Amygdala (tissue), 56 donors: ENCODE data around the gene EPS8.

ENCODE experiments used
- DNase-seq, 56 donors: peaks; one replicate each; lab custom pipeline; 2025; lab: John Stamatoyannopoulos, UW

The EPS8 gene

DNA sequence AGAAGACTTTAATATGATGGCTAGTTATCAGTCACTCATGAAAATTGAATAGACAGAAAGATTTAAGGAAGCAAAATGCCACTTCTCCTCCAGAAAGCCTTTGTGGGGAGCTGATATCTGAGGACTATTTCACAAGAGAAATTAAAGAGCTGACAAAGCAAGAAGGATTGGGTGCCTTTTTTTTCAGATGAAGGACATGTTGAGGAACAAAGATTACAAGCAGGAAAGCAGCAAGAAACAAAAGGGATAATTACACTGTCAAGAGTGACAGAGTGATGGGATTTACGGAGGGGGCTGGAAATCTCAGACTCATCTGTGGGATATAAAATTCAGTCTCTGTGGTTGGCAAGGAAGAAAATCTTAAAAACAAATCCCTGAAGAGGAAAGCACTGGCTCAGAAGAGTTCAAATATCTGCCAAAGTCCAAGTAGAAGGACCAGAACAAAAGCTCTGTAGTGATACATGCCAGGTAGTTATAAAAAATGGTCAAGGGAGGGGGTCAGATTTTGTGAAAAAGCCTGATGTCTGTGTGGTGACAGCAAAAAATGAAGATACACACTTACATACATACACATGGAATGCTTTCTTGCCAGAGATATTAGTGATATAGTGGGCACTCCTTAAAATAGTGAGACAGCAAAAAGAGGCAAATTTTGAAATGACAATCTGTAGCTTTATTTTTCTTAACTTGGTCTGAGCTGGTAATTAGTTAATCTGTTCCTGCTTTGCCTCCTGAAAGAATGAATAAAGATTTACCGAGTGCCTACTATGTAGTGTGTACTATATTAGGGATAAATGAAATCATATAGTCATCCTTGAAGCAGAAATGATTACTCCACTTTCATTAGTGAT, 62.9 kb downstream of the EPS8 start:
- DNase-seq = no peak

DNA sequence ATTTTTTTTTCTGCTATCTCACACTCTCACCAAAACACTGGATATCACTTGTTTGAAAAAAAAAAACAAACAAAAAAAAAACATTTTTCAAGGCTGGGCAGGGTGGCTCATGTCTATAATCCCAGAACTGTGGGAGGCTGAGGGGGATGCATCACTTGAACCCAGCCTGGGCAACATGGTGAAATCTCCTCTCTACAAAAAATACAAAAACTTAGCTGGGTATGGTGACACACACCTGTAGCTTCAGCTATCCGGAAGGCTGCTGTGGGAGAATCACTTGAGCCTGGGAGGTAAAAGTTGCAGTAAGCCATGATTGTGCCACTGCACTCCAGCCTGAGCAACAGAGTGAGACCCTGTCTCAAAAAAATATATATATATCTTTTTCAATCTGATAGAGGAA, 66.2 kb downstream of the EPS8 start:
- DNase-seq = no peak

DNA sequence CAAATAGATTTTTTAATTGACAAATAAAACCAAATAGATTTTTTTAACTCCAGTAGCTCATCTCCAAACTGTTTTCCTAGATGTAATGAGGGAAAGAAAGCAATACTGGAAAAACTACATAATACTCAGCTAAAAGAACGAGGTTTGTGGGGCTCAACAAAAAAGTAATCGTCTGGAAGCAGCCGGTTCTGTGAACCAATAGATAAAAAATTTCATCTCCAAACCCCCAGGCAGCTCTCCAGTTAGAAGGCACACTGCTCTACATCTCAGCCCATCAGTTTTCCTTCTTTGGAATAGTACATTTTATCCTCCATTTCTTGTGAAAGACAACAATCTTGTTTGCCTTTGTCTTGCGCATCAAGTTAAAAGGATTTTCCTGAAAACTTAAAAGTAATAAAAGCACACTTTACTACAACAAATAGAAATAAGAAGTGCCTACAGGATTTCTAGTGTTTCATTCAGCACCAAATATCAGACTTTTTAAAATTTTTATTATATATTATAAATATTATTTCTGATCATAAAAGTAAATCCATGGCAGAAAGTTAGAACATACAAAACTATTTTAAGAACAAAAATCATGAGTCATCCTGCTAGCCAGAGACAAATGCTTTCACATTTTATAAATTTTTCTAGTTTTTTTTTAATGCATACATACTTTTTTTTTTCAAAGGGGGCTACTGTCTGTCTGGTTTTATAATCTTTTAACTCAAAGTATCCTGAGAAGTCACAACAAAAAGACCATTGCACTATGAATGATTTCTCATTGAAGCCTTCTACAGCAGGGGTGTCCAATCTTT, 67.7 kb downstream of the EPS8 start:
- DNase-seq = no peak

DNA sequence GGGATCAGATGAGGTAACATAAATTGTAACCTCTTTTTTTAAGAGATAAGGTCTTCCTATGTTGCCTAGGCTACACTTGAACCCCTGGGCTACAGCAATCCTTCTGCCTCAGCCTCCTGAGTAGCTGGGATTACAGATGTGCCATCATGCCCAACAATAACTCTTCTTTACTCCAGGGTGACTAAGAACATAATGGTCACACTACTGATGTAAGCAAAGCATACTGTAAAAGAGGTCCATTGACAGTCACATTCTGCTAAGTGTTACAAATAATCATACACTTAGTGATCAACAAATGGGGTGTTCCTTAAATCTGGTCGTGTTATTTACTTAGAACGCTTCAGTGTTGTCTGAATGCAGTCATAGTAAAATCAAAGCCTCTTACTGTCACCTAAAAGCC, 68.9 kb downstream of the EPS8 start:
- DNase-seq = no peak

DNA sequence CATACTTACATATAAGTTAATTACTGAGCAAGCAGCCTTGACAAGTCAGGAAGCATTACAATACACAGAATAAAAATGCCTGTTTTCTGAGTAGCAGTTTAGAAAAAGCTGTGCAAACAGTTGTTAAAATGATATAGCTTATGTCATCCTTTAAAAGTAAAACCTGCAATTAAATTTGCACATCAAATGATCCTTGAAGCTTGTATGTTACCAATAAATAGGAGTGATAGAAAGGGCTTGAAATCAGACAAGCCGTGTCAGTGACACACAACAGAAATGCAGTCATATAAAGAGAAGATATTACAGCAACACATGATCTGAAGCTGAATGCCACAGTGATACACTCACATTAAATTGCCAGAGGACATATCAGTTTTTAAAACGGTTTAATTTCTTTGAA, 70.0 kb downstream of the EPS8 start:
- no peak for DNase-seq

DNA sequence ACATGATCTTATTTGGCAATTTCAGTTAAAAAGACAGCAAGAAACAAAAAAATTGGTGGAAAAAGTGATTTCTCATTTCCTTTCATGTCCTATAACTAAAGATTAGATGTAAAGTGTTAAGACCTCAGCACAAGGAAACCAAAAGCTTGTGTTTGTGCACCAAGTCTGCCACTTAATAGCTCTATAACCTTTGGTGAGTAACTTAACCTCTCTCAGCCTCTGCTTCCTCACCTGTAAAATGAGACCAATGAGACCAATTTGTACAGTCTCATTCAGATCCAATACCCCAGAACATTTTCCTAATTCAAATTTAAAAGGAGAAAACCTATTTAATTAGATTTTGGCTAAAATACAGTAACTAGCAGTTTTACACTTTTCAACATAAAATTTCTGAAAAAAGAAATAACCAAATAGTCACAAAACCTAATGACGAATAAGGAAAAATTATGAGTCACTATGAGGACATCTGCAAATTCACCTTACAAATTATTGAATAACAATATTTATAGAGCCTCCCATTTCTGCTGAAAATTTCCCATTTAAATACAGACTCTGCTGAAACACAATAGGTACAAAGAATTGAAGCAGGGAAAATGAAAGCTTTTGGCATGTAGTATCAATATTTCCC, 71.1 kb downstream of the EPS8 start:
- no peak for DNase-seq

DNA sequence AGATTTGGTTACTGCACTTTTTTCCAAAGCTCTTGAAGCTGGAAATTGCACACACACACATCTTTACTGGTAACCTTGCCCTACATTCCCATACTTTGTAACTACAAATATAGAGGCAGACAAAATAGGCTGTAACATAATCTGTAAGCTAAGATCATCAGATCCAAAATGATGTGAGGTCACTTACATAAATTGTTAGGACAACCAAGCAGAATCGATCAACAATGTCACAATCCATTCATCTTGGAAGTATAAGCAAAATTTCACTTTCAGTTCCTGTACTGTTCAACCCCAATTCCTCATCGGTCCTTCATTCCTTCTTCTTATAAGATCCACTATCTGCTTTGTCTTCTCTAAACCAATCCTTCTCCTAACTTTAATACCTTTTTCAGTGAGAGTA, 72.6 kb downstream of the EPS8 start:
- no peak for DNase-seq

DNA sequence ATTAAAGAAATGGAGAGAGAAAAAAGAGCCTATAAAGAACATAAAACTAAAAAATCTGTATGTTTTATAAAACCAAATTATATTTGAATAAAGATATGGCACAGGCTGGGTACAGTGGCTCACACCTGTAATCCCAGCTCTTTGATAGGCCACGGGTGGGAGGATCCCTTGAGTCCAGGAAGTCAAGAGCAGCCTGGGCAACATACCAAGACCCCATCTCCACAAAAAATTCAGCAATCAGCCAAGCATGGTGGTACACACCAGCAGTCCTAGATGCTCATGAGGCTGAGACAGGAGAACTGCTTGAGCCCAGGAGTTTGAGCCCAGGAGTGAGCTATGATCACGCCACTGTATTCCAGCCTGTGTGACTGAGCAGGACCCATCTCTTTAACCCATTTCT, 74.9 kb downstream of the EPS8 start:
- DNase-seq = no peak

DNA sequence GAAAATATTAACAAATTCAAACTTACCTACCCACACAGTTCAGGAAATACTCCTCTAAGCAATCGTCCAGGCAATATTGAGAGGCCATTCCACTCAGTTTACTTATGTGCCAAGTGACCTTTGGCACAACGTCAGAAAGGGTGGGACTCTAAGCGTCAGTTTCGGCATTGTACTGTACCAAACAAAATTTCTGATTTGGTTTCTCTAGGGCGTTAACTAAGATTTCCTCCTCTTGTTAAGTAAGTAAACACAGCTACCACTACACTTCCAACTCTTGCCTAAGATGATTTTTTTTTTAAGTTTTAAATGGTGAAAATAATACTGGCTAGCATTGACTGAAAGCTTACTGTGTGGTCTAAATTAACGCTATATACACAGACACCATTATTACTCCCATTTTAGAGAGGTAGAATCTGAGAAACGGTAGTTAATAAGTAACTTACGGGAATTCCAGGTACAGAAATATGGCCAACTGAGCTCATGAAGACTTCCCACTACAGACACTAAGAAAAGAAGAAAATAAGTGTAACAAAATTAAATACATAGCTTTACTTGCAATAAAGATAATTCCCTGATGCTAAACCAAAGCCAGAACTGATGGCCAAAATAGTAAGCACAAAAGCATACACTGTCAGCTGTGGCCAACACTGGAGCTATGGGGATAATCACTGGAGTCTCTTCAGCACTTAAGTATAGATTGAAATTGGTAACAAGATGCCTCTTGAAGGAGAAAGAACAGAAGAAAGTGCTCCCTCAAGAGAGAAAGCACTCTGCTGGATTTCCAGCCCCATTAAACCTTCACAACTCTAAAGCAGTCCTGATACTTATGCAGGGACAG, 76.1 kb downstream of the EPS8 start:
- DNase-seq = no peak

DNA sequence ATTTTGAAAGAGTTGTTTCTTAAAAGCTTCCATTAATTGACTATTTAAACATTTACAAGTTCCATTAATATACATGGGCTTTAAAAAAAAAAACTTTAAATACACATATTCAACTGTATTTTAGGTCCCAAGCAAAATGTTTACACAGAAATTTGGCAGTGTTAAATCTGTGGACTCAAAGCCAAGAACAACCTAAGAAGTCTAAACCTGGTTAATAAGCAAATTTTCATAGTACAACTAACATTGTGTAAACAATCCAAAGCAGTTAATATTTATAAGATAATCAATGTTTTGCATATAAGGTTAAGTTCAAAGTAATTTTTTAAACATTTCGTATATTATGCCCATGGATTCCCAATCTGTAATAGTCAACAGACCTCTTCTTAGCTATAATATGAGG, 77.0 kb downstream of the EPS8 start:
- no peak for DNase-seq

DNA sequence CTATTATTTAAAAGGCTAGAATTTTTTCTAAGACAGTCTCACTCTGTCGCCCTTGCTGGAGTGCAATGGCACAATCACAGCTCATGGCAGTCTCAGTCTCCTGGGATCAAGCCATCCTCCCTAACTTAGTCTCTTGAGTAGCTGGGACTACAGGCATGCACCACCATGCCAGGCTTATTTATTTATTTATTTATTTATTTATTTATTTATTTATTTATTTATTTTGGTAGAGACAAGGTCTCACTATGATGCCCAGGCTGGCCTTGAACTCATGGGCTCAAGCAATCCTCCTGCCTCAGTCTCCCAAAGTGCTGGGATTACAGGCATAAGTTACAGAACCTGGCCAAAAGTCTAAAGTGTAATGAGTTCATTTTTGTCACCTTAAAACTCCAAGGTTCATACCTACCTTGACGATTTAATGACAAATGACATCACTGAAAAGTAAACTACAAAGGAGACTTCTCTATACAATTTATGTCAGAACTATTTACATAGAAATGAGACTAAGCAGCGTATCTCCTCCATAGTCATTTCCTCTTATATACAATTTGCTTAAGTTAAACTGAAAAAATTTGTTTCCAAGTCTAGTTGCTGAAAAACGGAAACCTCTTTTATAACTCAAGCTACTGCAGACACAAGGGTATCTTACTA, 78.2 kb downstream of the EPS8 start:
- DNase-seq = no peak

DNA sequence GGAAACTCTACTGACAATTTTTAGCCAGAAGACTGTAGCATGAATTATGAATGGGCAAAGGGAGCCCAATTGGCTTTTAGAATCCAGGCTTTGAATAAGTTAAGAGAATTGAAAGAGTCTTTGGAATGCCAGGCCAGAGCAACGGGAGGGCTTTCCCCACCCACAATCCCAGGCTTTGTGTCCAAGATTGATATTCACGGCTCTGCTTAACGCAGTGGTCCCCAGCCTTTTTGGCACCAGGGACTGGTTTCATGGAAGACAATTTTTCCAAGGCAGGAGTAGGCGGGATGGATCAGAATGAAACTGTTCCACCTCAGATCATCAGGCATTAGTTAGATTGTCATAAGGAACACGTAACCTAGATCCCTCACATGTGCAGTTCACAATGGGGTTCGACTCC, 79.6 kb downstream of the EPS8 start:
- no peak for DNase-seq

DNA sequence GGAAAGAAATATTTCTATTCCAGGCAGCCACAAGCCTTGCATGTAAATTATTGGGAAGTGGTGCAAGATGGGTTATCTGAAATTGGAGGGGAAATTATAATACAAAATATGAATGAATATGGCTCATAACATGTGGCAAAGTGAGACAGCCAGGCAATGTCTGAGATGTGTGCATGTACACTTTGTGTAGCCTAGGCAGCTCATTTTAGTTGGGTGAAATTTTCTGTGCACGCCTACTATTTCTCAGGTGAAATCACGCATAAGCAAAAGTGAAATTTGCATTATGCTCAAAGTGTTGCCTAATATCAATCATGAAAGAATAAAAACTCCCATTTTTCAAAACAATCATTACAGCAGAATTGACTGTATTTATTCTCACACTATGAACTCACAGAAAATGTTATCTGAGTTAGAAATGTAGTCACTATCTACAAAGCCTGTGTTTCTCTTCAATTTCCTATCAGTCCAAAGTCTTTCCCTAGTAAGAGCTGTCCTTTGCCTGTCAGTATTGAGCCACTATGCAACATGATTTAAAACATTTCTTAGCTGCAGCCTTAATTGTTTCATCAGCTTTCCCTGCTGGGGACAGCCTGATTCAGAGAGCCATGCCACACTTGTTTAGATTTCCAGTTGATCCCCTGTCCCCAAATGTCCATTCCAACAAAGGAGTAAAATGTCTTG, 80.7 kb downstream of the EPS8 start:
- DNase-seq = no peak

DNA sequence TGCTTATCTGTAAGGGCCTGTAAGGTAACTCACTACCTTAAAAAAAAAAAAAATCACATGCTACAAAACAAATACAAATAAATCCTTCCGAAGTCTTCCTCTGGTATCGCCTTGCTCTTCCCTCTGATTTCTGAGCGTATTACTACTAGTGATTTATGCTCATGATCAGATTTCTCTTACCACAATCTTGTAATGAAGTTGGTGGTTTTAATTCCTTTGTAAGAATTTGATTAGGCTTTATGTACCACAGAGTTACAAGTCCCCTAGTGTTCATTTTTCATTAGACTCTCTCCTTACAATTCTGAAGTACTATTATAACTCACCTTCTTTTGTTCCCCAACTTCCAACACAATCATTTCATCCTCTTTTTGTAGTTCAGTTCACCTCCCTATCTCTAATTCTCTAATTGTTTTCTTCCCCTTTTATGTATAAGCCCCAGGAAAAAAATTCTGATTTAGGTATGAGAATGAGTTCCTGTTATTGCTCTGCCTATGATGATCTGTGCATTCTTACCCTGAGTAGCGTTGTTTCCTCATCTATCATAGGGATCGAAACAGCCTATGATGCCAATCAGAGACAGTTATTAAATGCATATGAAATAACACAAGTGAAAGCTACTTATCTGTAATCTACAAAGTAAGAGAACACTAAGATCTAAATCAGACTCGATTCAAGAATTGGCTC, 81.5 kb downstream of the EPS8 start:
- no peak for DNase-seq

DNA sequence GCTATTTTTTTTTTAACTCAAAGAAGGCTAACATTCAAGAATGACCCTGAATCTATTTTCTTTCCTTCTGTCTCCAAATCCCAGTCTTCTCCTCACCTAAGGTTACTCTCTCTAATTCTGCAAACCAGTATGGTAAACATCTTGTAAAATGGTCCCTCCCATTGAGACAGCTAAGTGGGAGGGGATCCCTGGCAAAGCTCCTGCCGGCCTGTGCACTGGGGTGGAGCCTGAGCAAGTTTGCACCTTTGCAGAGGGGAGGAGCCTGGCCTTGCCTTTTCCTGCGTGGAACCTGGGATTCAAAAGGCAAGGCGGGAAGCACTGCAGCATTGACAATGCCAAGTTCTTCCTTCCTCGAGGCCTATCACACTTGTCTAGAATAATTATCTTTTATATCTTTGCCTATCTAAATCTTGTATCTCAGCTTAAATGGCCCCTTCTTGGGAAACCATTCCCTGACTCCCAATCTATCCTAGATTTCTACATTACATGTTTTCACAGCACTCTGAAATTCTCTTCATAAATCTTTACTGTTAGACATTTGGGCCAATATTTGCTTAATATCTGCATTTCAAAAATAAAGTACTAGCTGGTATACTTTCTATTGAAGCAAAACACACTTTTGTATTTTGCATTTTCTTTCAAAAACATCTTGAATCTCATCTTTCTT, 83.0 kb downstream of the EPS8 start:
- no peak for DNase-seq

DNA sequence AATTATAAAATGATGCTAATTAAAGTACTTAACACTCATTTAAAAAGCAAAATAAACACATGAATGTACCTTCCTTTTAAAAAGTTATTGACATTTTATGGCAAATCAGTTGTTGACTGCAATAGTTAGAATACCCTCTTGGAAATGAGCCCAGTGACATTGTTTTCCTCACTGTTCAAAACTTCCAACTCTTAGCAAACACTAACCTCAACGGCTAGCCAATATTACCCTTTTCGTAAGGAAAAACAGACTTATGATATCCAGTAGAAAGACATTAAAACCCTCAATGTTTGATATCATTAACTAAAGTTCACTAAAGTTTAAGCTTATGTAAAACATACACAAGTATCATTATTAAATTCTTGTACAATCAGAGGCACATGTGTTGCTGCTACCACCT, 83.6 kb downstream of the EPS8 start:
- DNase-seq = no peak

DNA sequence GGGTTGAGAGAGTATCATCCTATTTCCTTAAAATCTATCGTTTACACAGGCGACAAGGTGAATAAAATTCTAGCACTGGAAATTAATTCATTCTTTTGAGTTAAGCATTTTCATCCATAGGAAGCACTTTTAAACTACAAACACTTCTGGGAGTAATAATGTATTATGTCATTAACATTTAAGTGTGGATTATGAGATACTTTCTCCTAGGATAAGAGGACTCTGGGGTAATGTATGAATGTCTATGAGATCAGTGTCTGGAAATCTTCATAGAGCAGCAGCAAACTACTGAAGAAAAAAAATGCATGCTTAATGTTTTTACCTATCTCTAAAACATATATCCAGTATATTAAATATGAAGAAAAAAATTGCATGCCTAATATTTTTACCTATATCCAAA, 86.9 kb downstream of the EPS8 start:
- no peak for DNase-seq

DNA sequence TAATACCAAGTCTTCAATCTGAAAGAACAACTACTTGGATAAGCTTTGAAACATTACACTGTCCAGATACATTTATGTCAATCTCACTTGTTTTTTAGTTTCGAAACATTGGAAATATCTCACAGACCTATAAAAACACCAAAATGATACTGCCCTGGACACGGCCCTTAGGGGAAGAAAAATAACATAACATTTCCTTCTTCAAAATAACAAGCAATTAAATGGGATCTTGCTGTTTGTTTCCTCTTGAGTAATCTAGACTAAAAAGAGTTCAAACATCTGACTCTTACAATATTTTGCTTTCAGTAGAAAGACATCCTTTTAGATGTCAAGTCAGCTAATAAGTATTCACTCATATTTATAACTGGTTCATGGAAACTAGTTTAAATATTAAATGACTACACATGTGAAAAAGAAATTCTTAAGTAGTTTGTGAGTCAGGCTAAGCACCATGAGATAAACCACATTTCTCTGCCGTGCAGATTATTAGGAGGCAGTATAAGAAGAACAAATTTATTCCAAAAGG, 87.5 kb downstream of the EPS8 start:
- no peak for DNase-seq
